Neuronal stem cell (in vitro differentiated cells): Measurements from ENCODE around the gene A2ML1.

Experiments
- DNase-seq: peaks from one replicate; pipeline ENCODE4 v3.0.0-alpha.2; 2013; ENCODE audit warnings: low spot score
- H2AFZ ChIP-seq: one replicate; pipeline ENCODE4 v1.6.1; 2013; ENCODE audit warnings: mild to moderate bottlenecking, low read length, inconsistent platforms
- H2AK5ac ChIP-seq: 2 replicates; pipeline ENCODE4 v1.6.1; 2013; ENCODE audit warnings: low read depth, mild to moderate bottlenecking, inconsistent platforms, low read length, moderate library complexity, mixed read lengths
- H2BK120ac ChIP-seq: 2 replicates; pipeline ENCODE4 v1.6.1; 2013; ENCODE audit warnings: low read depth, mild to moderate bottlenecking, inconsistent platforms, low read length, moderate library complexity, mixed read lengths
- H2BK12ac ChIP-seq: one replicate; pipeline ENCODE4 v1.6.1; 2013; ENCODE audit warnings: low read length, inconsistent platforms
- H2BK15ac ChIP-seq: 2 replicates; pipeline ENCODE4 v1.6.1; 2013; ENCODE audit warnings: mild to moderate bottlenecking, low read length, inconsistent platforms, mixed read lengths
- H2BK5ac ChIP-seq: one replicate; pipeline ENCODE4 v1.6.1; 2013; ENCODE audit warnings: inconsistent platforms, mild to moderate bottlenecking, low read length, moderate library complexity
- H3K14ac ChIP-seq: one replicate; pipeline ENCODE4 v1.6.1; 2013; ENCODE audit warnings: low read length, inconsistent platforms
- H3K18ac ChIP-seq: 2 replicates; pipeline ENCODE4 v1.6.1; 2013; ENCODE audit warnings: low read length, inconsistent platforms
- H3K23ac ChIP-seq: 2 replicates; pipeline ENCODE4 v1.6.1; 2013; ENCODE audit warnings: low read depth, mild to moderate bottlenecking, mixed read lengths, low read length, inconsistent platforms; ENCODE audit not compliant: poor library complexity
- H3K27ac ChIP-seq: replicated peaks from 3 replicates; pipeline ENCODE4 v1.5.1; 2013; ENCODE audit warnings: low read length, inconsistent platforms
- H3K27me3 ChIP-seq, 3 experiments: 2 replicates each; pipeline ENCODE4 v1.6.1; 2013; ENCODE audit warnings: low read length in 3 of 3, mild to moderate bottlenecking in 2 of 3, inconsistent platforms in 1 of 3, low read depth in 1 of 3, mixed read lengths in 1 of 3, moderate library complexity in 1 of 3; ENCODE audit not compliant: control insufficient read depth in 3 of 3, insufficient read depth in 3 of 3
- H3K36me3 ChIP-seq, 2 donors: replicated peaks in 1 of 2; 2 replicates each; pipeline ENCODE4 v1.6.1; 2013; ENCODE audit warnings: low read length in 2 of 2; ENCODE audit not compliant: control insufficient read depth in 2 of 2, insufficient read depth in 2 of 2
- H3K4ac ChIP-seq: 2 replicates; pipeline ENCODE4 v1.6.1; 2013; ENCODE audit warnings: inconsistent platforms, mild to moderate bottlenecking, low read length, moderate library complexity
- H3K4me1 ChIP-seq, 2 donors: 1 replicate in 1 of 2; 2 replicates in 1 of 2; pipeline ENCODE4 v1.6.1; 2013; ENCODE audit warnings: low read length in 2 of 2, low read depth in 1 of 2; ENCODE audit not compliant: control insufficient read depth in 2 of 2, insufficient read depth in 1 of 2
- H3K4me2 ChIP-seq: one replicate; pipeline ENCODE4 v1.6.1; 2013; ENCODE audit warnings: mild to moderate bottlenecking, low read length, inconsistent platforms; ENCODE audit not compliant: insufficient read depth, poor library complexity, severe bottlenecking
- H3K4me3 ChIP-seq, 2 donors: 2 replicates each; pipeline ENCODE4 v1.5.1; 2013; ENCODE audit warnings: low read length in 2 of 2, mild to moderate bottlenecking in 2 of 2, inconsistent platforms in 1 of 2, moderate library complexity in 1 of 2
- H3K79me1 ChIP-seq: one replicate; pipeline ENCODE4 v1.6.1; 2013; ENCODE audit warnings: low read depth, mild to moderate bottlenecking, inconsistent platforms, low read length, moderate library complexity
- H3K9ac ChIP-seq: one replicate; pipeline ENCODE4 v1.6.1; 2013; ENCODE audit warnings: mild to moderate bottlenecking, low read depth, low read length, inconsistent platforms; ENCODE audit not compliant: poor library complexity
- H3K9me3 ChIP-seq, 2 donors: replicated peaks in 1 of 2; 2 replicates each; pipeline versions ENCODE3 to v1.6.1; 2013; ENCODE audit warnings: low read length in 2 of 2, mild to moderate bottlenecking in 2 of 2, inconsistent platforms in 1 of 2, low read depth in 1 of 2, mixed read lengths in 1 of 2, moderate library complexity in 1 of 2; ENCODE audit not compliant: control insufficient read depth in 2 of 2, insufficient read depth in 1 of 2
- H4K8ac ChIP-seq: one replicate; pipeline ENCODE4 v1.6.1; 2013; ENCODE audit warnings: low read depth, mild to moderate bottlenecking, inconsistent platforms, low read length, moderate library complexity
- H4K91ac ChIP-seq: one replicate; pipeline ENCODE4 v1.6.1; 2013; ENCODE audit warnings: low read length, low read depth, mild to moderate bottlenecking, inconsistent platforms; ENCODE audit not compliant: poor library complexity
- WGBS, 2 donors: extraction: QIAGEN DNeasy Blood & Tissue Kit; methylation state at CpG; one replicate each; pipeline ENCODE4 v1.1.7; 2013; ENCODE audit warnings: missing lambda C conversion rate in 2 of 2, mixed read lengths in 1 of 2; ENCODE audit not compliant: insufficient read length in 2 of 2, insufficient replicate concordance in 1 of 2; ENCODE audit errors: extremely low coverage in 2 of 2; 5-methylcytosine and 5-hydroxymethylcytosine counted together

A2ML1 gene

GRCh38 chr12:8832500-8832899, 10.1 kb downstream of the A2ML1 start:
- no peak overlapping the region for H3K18ac ChIP-seq
- no peak for DNase-seq
- WGBS, 2 donors, result no CpG with 5 or more reads among the region's 6 CpGs

GRCh38 chr12:8834230-8834629, 11.8 kb downstream of the A2ML1 start:
- Histone ChIP-seq H3K4me2 (no peak overlapping the region), H3K27me3 (no peaks in the 10 kb centered on the region), H2AK5ac (no peak overlapping the region), H3K27ac (no peak overlapping the region), H2BK12ac (no peak overlapping the region), H3K14ac (no peak overlapping the region), H3K9ac (no peak overlapping the region), H2BK15ac (no peak overlapping the region), H2AFZ (no peak overlapping the region), H3K79me1 (no peaks in the 10 kb centered on the region), H4K8ac (no peak overlapping the region), H4K91ac (no peak overlapping the region), H2BK5ac (no peak overlapping the region), H3K4me1 (peaks cover 0 to 1% of the 10 kb centered on the region in 2 donors), H3K23ac (no peak overlapping the region), H3K36me3 (no peaks in the 10 kb centered on the region), H3K4me3 (no peak overlapping the region), H2BK120ac (no peak overlapping the region), H3K9me3 (no peaks in the 10 kb centered on the region), H3K18ac (no peak overlapping the region), H3K4ac (no peak overlapping the region)
- no CpG with 5 or more reads among the region's 1 CpG for WGBS, 2 donors
- no peak for DNase-seq

More at GRCh38 chr12:8832500-8832899, 10.1 kb downstream of the A2ML1 start:
- H4K91ac ChIP-seq, result no peak overlapping the region
- H3K9me3 ChIP-seq, result no peaks in the 10 kb centered on the region
- no peak overlapping the region for H2AK5ac ChIP-seq
- H3K4ac ChIP-seq, result no peak overlapping the region
- no peak overlapping the region for H2BK15ac ChIP-seq
- H3K27me3 ChIP-seq, result no peaks in the 10 kb centered on the region
- H3K23ac ChIP-seq, result no peak overlapping the region
- H3K27ac ChIP-seq, result no peak overlapping the region
- no peaks in the 10 kb centered on the region for H3K79me1 ChIP-seq
- H3K14ac ChIP-seq, result no peak overlapping the region
- no peak overlapping the region for H3K9ac ChIP-seq
- no peak overlapping the region for H2AFZ ChIP-seq
- H3K4me2 ChIP-seq, result no peak overlapping the region
- H4K8ac ChIP-seq, result no peak overlapping the region
- no peak overlapping the region for H2BK5ac ChIP-seq
- no peak overlapping the region for H3K4me3 ChIP-seq
- no peak overlapping the region for H2BK120ac ChIP-seq
- H2BK12ac ChIP-seq, result no peak overlapping the region
- peaks cover 0 to 7% of the 10 kb centered on the region in 2 donors for H3K4me1 ChIP-seq
- H3K36me3 ChIP-seq, result no peaks in the 10 kb centered on the region

DNA sequence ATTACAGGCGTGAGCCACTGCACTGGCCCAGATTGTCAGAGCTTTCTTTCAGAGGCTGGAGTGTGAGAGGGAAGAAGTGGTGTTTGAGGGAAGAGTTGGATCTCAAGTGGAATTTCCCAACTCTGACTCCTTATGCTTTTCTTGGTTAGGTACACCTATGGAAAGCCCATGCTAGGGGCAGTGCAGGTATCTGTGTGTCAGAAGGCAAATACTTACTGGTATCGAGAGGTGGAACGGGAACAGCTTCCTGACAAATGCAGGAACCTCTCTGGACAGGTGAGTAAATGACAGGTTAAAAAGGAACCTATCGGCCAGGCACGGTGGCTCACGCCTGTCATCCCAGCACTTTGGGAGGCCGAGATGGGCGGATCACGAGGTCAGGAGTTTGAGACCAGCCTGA, 14.9 kb downstream of the A2ML1 start:
- Histone ChIP-seq H2BK15ac (no peak overlapping the region), H2AK5ac (no peak overlapping the region), H3K36me3 (no peaks in the 10 kb centered on the region), H3K4me2 (no peak overlapping the region), H3K27ac (no peak overlapping the region), H3K4me1 (no peaks in the 10 kb centered on the region), H3K9ac (no peak overlapping the region), H3K14ac (no peak overlapping the region), H2BK5ac (no peak overlapping the region), H3K27me3 (no peaks in the 10 kb centered on the region), H3K79me1 (no peaks in the 10 kb centered on the region), H4K91ac (no peak overlapping the region), H3K9me3 (no peaks in the 10 kb centered on the region), H3K4ac (no peak overlapping the region), H3K23ac (no peak overlapping the region), H2BK12ac (no peak overlapping the region), H2BK120ac (no peak overlapping the region), H3K4me3 (no peak overlapping the region), H3K18ac (no peak overlapping the region), H2AFZ (no peak overlapping the region), H4K8ac (no peak overlapping the region)
- WGBS, 2 donors, result no CpG with 5 or more reads among the region's 9 CpGs
- DNase-seq, result no peak

GRCh38 chr12:8840321-8840720, 17.9 kb downstream of the A2ML1 start:
- WGBS, 2 donors, result no CpG with 5 or more reads among the region's 7 CpGs

More at GRCh38 chr12:8840321-8840720, 17.9 kb downstream of the A2ML1 start:
- Histone ChIP-seq H3K27me3 (no peaks in the 10 kb centered on the region), H2AK5ac (no peak overlapping the region), H3K36me3 (no peaks in the 10 kb centered on the region), H4K8ac (no peak overlapping the region), H3K27ac (no peak overlapping the region), H3K9me3 (no peaks in the 10 kb centered on the region), H2BK5ac (no peak overlapping the region), H4K91ac (no peak overlapping the region), H3K79me1 (no peaks in the 10 kb centered on the region), H2BK15ac (no peak overlapping the region), H3K4me3 (no peak overlapping the region), H3K18ac (no peak overlapping the region), H2AFZ (no peak overlapping the region), H2BK120ac (no peak overlapping the region), H3K4me1 (no peaks in the 10 kb centered on the region), H3K4ac (no peak overlapping the region), H3K23ac (no peak overlapping the region), H2BK12ac (no peak overlapping the region), H3K14ac (no peak overlapping the region), H3K4me2 (no peak overlapping the region), H3K9ac (no peak overlapping the region)
- DNase-seq, result no peak
